ENCODE data around the gene TIMM13. TPM values are rescaled to one million over a fixed set of nuclear protein-coding genes. Genes with fewer than 3 reads are reported as not detected.

TIMM13 gene
- total RNA-seq, 4 donors from 2014 or later = 23.7 to 60.3 (median 46.8) TPM

- Histone ChIP-seq H3K36me3 (no peaks in the 10 kb centered on the region), H3K9me3 (no peaks in the 10 kb centered on the region), H3K27ac (no peak overlapping the region), H3K4me1 (no peaks in the 10 kb centered on the region), H3K27me3 (peaks cover 0 to 5% (median 0%) of the 10 kb centered on the region in 3 donors), H3K4me3 (no peak overlapping the region)
- in situ Hi-C loops (cut with MboI; ENCODE audit: low sequenced_read_pairs in 4 of 4) = no loop called here
- DNase-seq (no peak), ATAC-seq (no peak)
- TF ChIP-seq POLR2A (IDR thresholded peaks at IDR 0.05) (no peak), CTCF (IDR thresholded peaks at IDR 0.05 in 4 of 5, conservative IDR thresholded peaks at IDR 0.05 in 1 of 5) (no peak)
- intact Hi-C loops (cut with DNase I; ENCODE audit: low total_unique reads) = no loop called here
Measured at GRCh38 chr19:2415281-2415972, 12.0 kb downstream of the TIMM13 start.

- intact Hi-C loops (cut with DNase I; ENCODE audit: low total_unique reads) (no loop called here), in situ Hi-C loops (cut with MboI; ENCODE audit: low sequenced_read_pairs in 4 of 4) (no loop called here)
- Histone ChIP-seq H3K36me3 (no peaks in the 10 kb centered on the region), H3K4me3 (no peak overlapping the region), H3K9me3 (no peaks in the 10 kb centered on the region), H3K27ac (no peak overlapping the region), H3K4me1 (no peaks in the 10 kb centered on the region), H3K27me3 (peaks cover 0 to 6% (median 0%) of the 10 kb centered on the region in 3 donors)
- no peak for TF ChIP-seq POLR2A (IDR thresholded peaks at IDR 0.05)
- TF ChIP-seq CTCF (IDR thresholded peaks at IDR 0.05 in 4 of 5, conservative IDR thresholded peaks at IDR 0.05 in 1 of 5) = no peak
- DNase-seq = no peak
- no peak for ATAC-seq
Measured at GRCh38 chr19:2413629-2414028, 13.8 kb downstream of the TIMM13 start.

GRCh38 chr19:2413159-2413558 lies 14.2 kb downstream of the TIMM13 start:
- Histone ChIP-seq H3K4me3 (no peak overlapping the region), H3K27me3 (peaks cover 0 to 6% (median 0%) of the 10 kb centered on the region in 3 donors), H3K9me3 (no peaks in the 10 kb centered on the region), H3K36me3 (no peaks in the 10 kb centered on the region), H3K4me1 (no peaks in the 10 kb centered on the region), H3K27ac (no peak overlapping the region)
- TF ChIP-seq CTCF (IDR thresholded peaks at IDR 0.05 in 4 of 5, conservative IDR thresholded peaks at IDR 0.05 in 1 of 5) (no peak), POLR2A (IDR thresholded peaks at IDR 0.05) (no peak)
- DNase-seq = no peak
- ATAC-seq = no peak
- in situ Hi-C loops (cut with MboI; ENCODE audit: low sequenced_read_pairs in 4 of 4) = no loop called here
- intact Hi-C loops (cut with DNase I; ENCODE audit: low total_unique reads) = no loop called here

GRCh38 chr19:2412449-2412848 lies 14.9 kb downstream of the TIMM13 start:
- in situ Hi-C loops (cut with MboI; ENCODE audit: low sequenced_read_pairs in 4 of 4) = no loop called here

More at GRCh38 chr19:2412449-2412848, 14.9 kb downstream of the TIMM13 start:
- no peak for DNase-seq
- Histone ChIP-seq H3K36me3 (no peaks in the 10 kb centered on the region), H3K9me3 (no peaks in the 10 kb centered on the region), H3K27me3 (peaks cover 0 to 6% (median 0%) of the 10 kb centered on the region in 3 donors), H3K4me3 (no peak overlapping the region), H3K27ac (no peak overlapping the region), H3K4me1 (no peaks in the 10 kb centered on the region)
- intact Hi-C loops (cut with DNase I; ENCODE audit: low total_unique reads) = no loop called here
- TF ChIP-seq CTCF (IDR thresholded peaks at IDR 0.05 in 4 of 5, conservative IDR thresholded peaks at IDR 0.05 in 1 of 5) (no peak), POLR2A (IDR thresholded peaks at IDR 0.05) (no peak)
- no peak for ATAC-seq
